GM12891 (cell line): ENCODE measurements around the gene HBG1.
"Not testable (repeated sequence)": the region's sequence is repeated elsewhere in the genome, so short reads cannot be mapped to it uniquely, and the experiment has no call there.

Experiments used
- DNase-seq: peaks from one replicate; pipeline ENCODE4 v3.0.0; 2011; ENCODE audit warnings: low spot score; ENCODE audit not compliant: insufficient read length
- FAIRE-seq: peaks from 2 replicates; lab custom pipeline; 2011; peaks lifted over from hg19 to GRCh38; lab: Jason Lieb, UNC
- PAX5 ChIP-seq: IDR thresholded peaks from 2 replicates; pipeline ENCODE4 v1.6.1; 2011; ENCODE audit warnings: low read length, moderate library complexity, mild to moderate bottlenecking; ENCODE audit not compliant: insufficient read depth, severe bottlenecking
- POLR2A ChIP-seq: IDR thresholded peaks from 2 replicates; pipeline ENCODE4 v1.6.1; 2011; ENCODE audit warnings: low read depth, low read length, control low read depth
- POLR2AphosphoS5 ChIP-seq: IDR thresholded peaks from 2 replicates; pipeline ENCODE4 v1.6.1; 2011; ENCODE audit warnings: low read depth, low read length, control low read depth
- POU2F2 ChIP-seq: IDR thresholded peaks from 2 replicates; pipeline ENCODE4 v1.6.1; 2011; ENCODE audit warnings: low read depth, mild to moderate bottlenecking, control low read depth, low read length, moderate library complexity
- SPI1 ChIP-seq: IDR thresholded peaks from 2 replicates; pipeline ENCODE4 v1.6.1; 2011; ENCODE audit warnings: low read depth, low read length, control low read depth
- TAF1 ChIP-seq: IDR thresholded peaks from 2 replicates; pipeline ENCODE4 v1.6.1; 2011; ENCODE audit warnings: low read depth, low read length, control low read depth

HBG1 gene

GRCh38 chr11:5265832-5266231, 16.2 kb upstream of the HBG1 start:
- TF ChIP-seq SPI1 (no peak), POLR2AphosphoS5 (no peak), TAF1 (no peak), POLR2A (no peak), POU2F2 (no peak), PAX5 (no peak)
- no peak for FAIRE-seq
- DNase-seq, result no peak

GRCh38 chr11:5258543-5259262, 9.0 kb upstream of the HBG1 start:
- FAIRE-seq, result no peak
- no peak for DNase-seq
- TF ChIP-seq POLR2AphosphoS5, result no peak
- no peak for TF ChIP-seq POU2F2
- no peak for TF ChIP-seq SPI1
- TF ChIP-seq POLR2A, result no peak
- TF ChIP-seq PAX5, result no peak
- no peak for TF ChIP-seq TAF1

- no peak for DNase-seq
- no peak for TF ChIP-seq TAF1
- no peak for TF ChIP-seq PAX5
- TF ChIP-seq POLR2A, result no peak
- TF ChIP-seq POU2F2, result no peak
- TF ChIP-seq SPI1, result no peak
- TF ChIP-seq POLR2AphosphoS5, result no peak
- FAIRE-seq, result no peak
These were observed 7.6 kb upstream of the HBG1 start for GRCh38 chr11:5257296-5257695.

- DNase-seq, FAIRE-seq: not testable (repeated sequence)
These were observed 5.2 kb upstream of the HBG1 start, which contains the start of gene HBG2 for GRCh38 chr11:5254646-5255413. TSS of gene HBG2 (minus strand) at chr11:5254781. CDS start at chr11:5254728, 53 bp downstream.

GRCh38 chr11:5254023-5254422, 4.4 kb upstream of the HBG1 start:
- FAIRE-seq, DNase-seq: not testable (repeated sequence)

GRCh38 chr11:5253440-5253839, 3.8 kb upstream of the HBG1 start:
- DNase-seq, FAIRE-seq: not testable (repeated sequence)

GRCh38 chr11:5252919-5253265, 3.2 kb upstream of the HBG1 start:
- FAIRE-seq (no peak), DNase-seq (no peak)
- TF ChIP-seq SPI1 (no peak), TAF1 (no peak), PAX5 (no peak), POU2F2 (no peak), POLR2A (no peak), POLR2AphosphoS5 (no peak)

- FAIRE-seq, result no peak
- DNase-seq, result no peak
- no peak for TF ChIP-seq SPI1
- no peak for TF ChIP-seq POU2F2
- no peak for TF ChIP-seq TAF1
- TF ChIP-seq POLR2AphosphoS5, result no peak
- TF ChIP-seq POLR2A, result no peak
- no peak for TF ChIP-seq PAX5
These were observed 2.7 kb upstream of the HBG1 start for GRCh38 chr11:5252192-5252918.

- FAIRE-seq, result no peak
- TF ChIP-seq POLR2A (no peak), POU2F2 (no peak), SPI1 (no peak), TAF1 (no peak), PAX5 (no peak), POLR2AphosphoS5 (no peak)
- no peak for DNase-seq
These were observed 2.1 kb upstream of the HBG1 start for GRCh38 chr11:5251746-5252145.

GRCh38 chr11:5250543-5251204, 1.0 kb upstream of the HBG1 start:
- TF ChIP-seq TAF1 (no peak), POLR2A (no peak), PAX5 (no peak)
- FAIRE-seq (no peak), DNase-seq (no peak)

- DNase-seq, FAIRE-seq: not testable (repeated sequence)
These were observed 1.2 kb downstream of the HBG1 start for GRCh38 chr11:5248498-5248897.
